Esophagus (tissue), 2 donors: Measurements from ENCODE around the gene VTI1A. TPM values are rescaled to one million over a fixed set of nuclear protein-coding genes. Genes with fewer than 3 reads are reported as not detected.

Experiments used
- H3K27ac ChIP-seq, 2 donors: one replicate each; pipeline ENCODE4 v1.5.1; 2013; ENCODE audit warnings: low read depth in 2 of 2, mild to moderate bottlenecking in 2 of 2, inconsistent platforms in 1 of 2, low read length in 1 of 2, moderate library complexity in 1 of 2
- H3K27me3 ChIP-seq, 2 donors: one replicate each; pipeline ENCODE4 v1.6.1; 2013; ENCODE audit warnings: low read length in 2 of 2, control low read depth in 1 of 2, mild to moderate bottlenecking in 1 of 2; ENCODE audit not compliant: insufficient read depth in 2 of 2, control insufficient read depth in 1 of 2
- H3K36me3 ChIP-seq, 2 donors: one replicate each; pipeline ENCODE4 v1.6.1; 2013; ENCODE audit warnings: low read length in 1 of 2; ENCODE audit not compliant: control insufficient read depth in 2 of 2, insufficient read depth in 2 of 2
- H3K4me1 ChIP-seq, 2 donors: one replicate each; pipeline ENCODE4 v1.6.1; 2013; ENCODE audit warnings: low read length in 1 of 2; ENCODE audit not compliant: control insufficient read depth in 2 of 2, insufficient read depth in 2 of 2
- H3K4me3 ChIP-seq, 2 donors: one replicate each; pipeline ENCODE4 v1.5.1; 2013; ENCODE audit warnings: low read length in 2 of 2, mild to moderate bottlenecking in 2 of 2, low read depth in 1 of 2, moderate library complexity in 1 of 2
- H3K9me3 ChIP-seq, 2 donors: one replicate each; pipeline ENCODE4 v1.6.1; 2013; ENCODE audit warnings: mild to moderate bottlenecking in 2 of 2, low read depth in 1 of 2, low read length in 1 of 2, moderate library complexity in 1 of 2; ENCODE audit not compliant: control insufficient read depth in 2 of 2, insufficient read depth in 1 of 2
- whole genome bisulfite sequencing, 2 donors: extraction: QIAGEN DNeasy Blood & Tissue Kit; methylation state at CpG; one replicate each; pipeline ENCODE4 v1.1.7; 2013; 5-methylcytosine and 5-hydroxymethylcytosine counted together
- polyA plus RNA-seq, 2 donors: library from polyadenylated mRNA; stranded (reverse); fragments of 200-250 nt; gene quantifications; one replicate each; pipeline ENCODE4 v1.2.3, GENCODE V29; 2013
- donor health status: healthy with polysubstance abuse.
- donor health status: Bipolar disorder and iron deficiency.

VTI1A gene
- polyA plus RNA-seq, 2 donors = 10.6 to 11.5 TPM

DNA sequence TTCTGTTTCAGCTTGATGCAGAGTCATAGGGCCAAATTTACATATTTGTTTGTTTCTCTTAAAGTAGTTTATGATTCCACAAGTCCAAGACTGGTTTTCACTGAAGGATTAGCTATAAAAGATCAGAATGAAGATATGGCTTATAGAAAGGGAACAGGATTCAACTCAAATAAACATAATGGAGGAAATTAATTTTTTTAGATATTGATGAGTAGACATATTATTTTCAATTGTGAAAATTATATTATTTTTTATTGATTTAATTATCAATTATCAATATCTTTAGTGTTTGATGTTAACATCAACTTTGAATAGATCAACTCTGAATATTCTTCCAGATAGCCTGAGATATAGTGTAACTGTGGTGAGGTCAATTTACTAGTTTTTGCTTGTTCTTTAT is 68.1 kb downstream of the VTI1A start:
- Histone ChIP-seq H3K4me3 (no peak overlapping the region), H3K27me3 (no peaks in the 10 kb centered on the region), H3K36me3 (no peaks in the 10 kb centered on the region), H3K9me3 (no peaks in the 10 kb centered on the region), H3K4me1 (no peaks in the 10 kb centered on the region), H3K27ac (no peak overlapping the region)

DNA sequence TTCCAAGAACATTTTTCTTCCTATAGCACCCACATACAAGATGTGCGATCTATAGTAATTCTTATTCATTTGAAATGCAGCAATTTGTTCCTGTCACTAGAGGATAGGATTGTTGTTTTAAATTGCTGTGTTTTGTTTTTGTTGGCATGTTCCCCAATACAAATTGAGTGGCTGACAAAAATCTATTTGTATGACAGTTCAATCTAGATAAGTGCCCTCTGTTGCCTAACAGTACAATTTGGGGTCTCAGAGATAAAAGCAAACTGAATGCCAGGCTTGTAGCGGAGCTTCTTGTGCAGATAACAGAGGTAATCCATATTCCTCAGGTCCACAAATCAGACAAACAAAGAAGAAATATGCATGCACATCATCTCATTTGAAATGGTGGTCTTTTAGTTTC is 68.8 kb downstream of the VTI1A start:
- no peak overlapping the region for H3K27ac ChIP-seq
- WGBS, 2 donors = 90 to 96% methylated on average over 2 of the region's 2 CpGs
- no peaks in the 10 kb centered on the region for H3K9me3 ChIP-seq
- H3K4me3 ChIP-seq = no peak overlapping the region
- no peaks in the 10 kb centered on the region for H3K27me3 ChIP-seq
- H3K36me3 ChIP-seq = no peaks in the 10 kb centered on the region
- H3K4me1 ChIP-seq = no peaks in the 10 kb centered on the region

DNA sequence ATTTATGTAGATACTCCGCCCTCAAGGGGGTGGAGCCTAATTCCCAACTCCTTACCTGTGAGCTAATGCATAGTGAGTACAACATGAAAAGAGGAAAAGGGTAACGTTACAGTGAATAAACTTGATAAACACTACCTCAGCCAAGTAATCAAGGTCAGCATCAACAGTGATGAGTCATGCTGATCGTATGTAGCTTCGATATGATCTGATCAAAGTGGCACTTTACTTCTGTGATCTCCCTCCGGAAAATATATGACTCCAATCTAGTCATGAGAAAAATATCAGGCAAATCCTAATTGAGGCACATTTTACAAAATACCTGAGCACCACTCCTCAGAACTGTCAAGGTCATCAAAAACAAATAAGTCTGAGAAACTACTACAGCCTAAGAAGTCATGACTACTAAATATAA is 70.4 kb downstream of the VTI1A start:
- Histone ChIP-seq H3K9me3 (no peaks in the 10 kb centered on the region), H3K4me1 (no peaks in the 10 kb centered on the region), H3K27ac (no peak overlapping the region), H3K4me3 (no peak overlapping the region), H3K36me3 (no peaks in the 10 kb centered on the region), H3K27me3 (no peaks in the 10 kb centered on the region)
- 61 to 73% methylated on average over 5 of the region's 5 CpGs for WGBS, 2 donors

DNA sequence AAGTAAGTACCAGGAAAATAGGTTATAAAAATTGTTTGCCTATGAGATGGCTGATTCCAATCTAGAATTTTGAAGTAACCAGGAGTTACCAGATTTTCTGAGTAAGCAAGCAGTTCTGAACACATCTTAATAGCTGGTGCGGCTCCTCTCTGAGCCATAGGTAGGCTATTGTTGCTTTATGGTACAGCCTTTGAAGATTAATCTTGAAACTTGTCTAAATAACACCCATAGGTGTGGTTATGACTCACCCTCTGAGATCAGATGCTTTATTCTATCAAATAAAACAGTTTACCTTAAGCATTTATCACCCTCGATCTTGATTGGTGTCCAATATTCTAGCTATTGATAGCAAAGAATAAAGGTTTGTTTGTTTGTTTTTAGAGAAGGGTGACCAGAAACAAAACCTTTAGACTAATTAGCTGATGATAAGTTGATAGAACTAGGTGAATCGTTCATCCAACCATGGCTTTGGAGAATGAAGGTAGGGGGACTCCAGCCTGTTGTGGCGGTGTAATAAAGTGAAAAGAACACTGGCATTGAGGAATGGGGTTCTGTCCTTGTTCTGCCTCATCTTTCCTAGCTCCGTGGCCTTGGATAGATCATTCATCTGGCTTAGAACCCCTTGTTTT is 72.2 kb downstream of the VTI1A start:
- WGBS, 2 donors = 64 to 65% methylated on average over 5 of the region's 5 CpGs
- Histone ChIP-seq H3K27ac (no peak overlapping the region), H3K27me3 (no peaks in the 10 kb centered on the region), H3K36me3 (no peaks in the 10 kb centered on the region), H3K9me3 (no peaks in the 10 kb centered on the region), H3K4me3 (no peak overlapping the region), H3K4me1 (no peaks in the 10 kb centered on the region)

DNA sequence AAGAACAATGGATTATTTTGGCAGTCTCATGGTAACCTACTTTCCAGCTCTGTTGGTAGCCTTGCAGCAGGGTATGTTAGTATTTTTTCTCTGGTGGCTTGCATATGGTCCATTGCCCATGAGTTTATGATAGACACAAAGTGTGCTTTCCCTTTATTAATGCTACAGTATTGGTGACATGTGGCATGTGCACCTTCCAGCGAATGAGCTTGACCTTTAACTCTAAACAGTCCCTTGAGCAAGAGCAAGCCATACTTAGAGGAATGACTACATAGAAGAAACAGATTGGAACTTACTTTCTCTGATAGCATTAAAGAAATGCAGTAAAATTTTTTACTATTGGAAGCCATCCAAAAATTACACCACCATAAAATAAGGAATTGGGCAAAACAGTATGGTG is 73.9 kb downstream of the VTI1A start:
- H3K4me1 ChIP-seq = no peaks in the 10 kb centered on the region
- no peaks in the 10 kb centered on the region for H3K9me3 ChIP-seq
- H3K27me3 ChIP-seq = no peaks in the 10 kb centered on the region
- H3K36me3 ChIP-seq = no peaks in the 10 kb centered on the region
- WGBS, 2 donors = 83% methylated on average over 1 of the region's 1 CpG
- H3K4me3 ChIP-seq = no peak overlapping the region
- H3K27ac ChIP-seq = no peak overlapping the region

DNA sequence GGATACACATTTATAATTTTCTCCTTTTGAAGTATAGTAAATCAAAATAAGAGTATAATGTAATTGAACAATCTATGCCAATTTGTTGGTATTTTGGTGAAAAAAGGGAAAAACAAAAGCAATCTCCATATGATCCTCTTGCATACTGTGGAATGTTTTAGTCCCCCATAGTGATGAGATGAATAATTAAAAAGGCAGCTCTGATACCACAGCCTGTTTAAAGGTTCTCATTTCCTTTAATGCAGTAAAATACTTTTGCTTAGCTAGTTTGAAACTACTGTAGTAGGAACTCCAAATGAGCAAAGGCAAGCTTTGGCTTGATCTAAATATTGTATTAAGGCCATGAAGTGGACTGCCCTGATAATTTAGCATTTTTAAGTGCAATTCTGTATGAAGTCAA is 77.6 kb downstream of the VTI1A start:
- Histone ChIP-seq H3K4me3 (no peak overlapping the region), H3K36me3 (no peaks in the 10 kb centered on the region), H3K27ac (no peak overlapping the region), H3K27me3 (no peaks in the 10 kb centered on the region), H3K9me3 (no peaks in the 10 kb centered on the region), H3K4me1 (no peaks in the 10 kb centered on the region)

DNA sequence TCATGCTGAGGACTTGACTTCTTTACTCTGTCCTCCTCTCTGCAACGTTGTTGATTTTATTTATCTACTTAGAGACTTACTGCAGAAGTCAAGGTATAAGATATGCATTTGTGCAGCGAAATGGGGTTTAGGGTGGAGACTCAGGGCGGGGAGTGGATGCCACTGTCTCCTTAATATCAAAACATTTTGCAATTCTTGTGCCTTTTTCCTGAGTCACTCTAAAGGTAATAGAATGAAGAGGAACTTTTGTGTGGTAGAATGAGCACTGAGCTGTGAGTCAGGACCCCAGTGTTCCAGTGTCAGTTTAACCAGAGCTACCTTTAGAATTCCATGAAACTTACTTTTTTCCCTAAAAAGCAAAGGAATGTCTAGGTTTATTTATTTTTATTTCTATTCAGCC is 78.2 kb downstream of the VTI1A start:
- Histone ChIP-seq H3K36me3 (no peaks in the 10 kb centered on the region), H3K27me3 (no peaks in the 10 kb centered on the region), H3K4me3 (no peak overlapping the region), H3K27ac (no peak overlapping the region), H3K9me3 (no peaks in the 10 kb centered on the region), H3K4me1 (no peaks in the 10 kb centered on the region)
- 73 to 78% methylated on average over 3 of the region's 3 CpGs for WGBS, 2 donors

DNA sequence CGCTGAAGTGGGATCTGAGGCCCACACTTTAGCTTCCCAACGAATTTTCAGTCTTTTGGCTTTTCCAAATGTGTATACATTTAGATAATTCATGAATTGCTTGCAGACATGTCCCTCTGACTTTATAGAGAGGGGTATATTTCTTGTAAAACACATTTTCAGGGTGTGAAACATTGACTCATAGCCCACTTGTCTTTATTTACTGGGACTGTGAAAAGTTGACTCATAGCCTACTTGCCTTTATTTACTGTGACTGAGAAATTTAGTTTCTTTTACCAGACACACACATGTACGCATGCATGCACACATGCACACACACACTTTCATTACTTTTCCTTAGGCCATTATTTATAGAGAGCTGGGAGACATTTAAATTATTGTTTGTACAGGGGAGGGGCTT is 79.1 kb downstream of the VTI1A start:
- Histone ChIP-seq H3K4me3 (no peak overlapping the region), H3K4me1 (no peaks in the 10 kb centered on the region), H3K27me3 (no peaks in the 10 kb centered on the region), H3K9me3 (no peaks in the 10 kb centered on the region), H3K36me3 (no peaks in the 10 kb centered on the region), H3K27ac (no peak overlapping the region)
- 76 to 86% methylated on average over 3 of the region's 3 CpGs for WGBS, 2 donors

DNA sequence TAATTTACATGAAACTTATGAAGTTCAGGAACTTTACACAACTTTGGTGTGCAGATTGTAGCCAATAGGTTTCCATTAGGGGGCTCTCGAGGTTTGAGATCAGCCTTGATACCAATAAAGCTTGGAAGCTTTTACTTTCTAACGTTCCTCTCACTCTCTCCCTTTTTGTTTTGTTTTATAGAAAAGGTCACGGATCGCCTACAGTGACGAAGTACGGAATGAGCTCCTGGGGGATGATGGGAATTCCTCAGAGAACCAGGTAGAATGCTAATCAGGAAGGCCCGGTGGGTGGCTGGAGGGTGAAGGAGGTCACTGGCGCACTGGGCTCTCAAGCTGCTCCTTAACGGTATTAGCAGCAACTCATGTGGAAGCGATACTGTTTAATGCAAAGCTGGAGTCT is 79.9 kb downstream of the VTI1A start:
- no peaks in the 10 kb centered on the region for H3K36me3 ChIP-seq
- no peaks in the 10 kb centered on the region for H3K9me3 ChIP-seq
- no peak overlapping the region for H3K4me3 ChIP-seq
- no peaks in the 10 kb centered on the region for H3K4me1 ChIP-seq
- H3K27me3 ChIP-seq = no peaks in the 10 kb centered on the region
- no peak overlapping the region for H3K27ac ChIP-seq
- WGBS, 2 donors = 75 to 78% methylated on average over 10 of the region's 10 CpGs

DNA sequence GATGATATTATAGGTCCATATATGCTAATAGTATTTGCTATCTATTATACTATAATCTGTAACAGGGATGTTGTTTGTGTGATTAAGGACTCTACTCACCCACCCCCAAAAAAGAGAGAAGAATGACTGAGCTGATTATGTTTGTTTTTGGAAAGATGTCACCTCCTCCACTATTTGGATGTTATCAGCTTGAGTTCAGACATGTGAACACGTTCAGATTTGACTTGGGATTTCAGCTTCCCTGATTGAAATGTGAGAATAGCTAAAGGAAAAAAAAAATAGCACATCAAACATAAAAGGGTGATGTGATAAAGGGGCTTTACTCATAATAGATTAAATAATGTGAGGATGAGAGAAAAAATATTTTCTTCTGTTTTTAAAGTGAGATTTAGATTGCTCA is 81.2 kb downstream of the VTI1A start:
- 63 to 73% methylated on average over 1 of the region's 1 CpG for WGBS, 2 donors
- H3K9me3 ChIP-seq = no peaks in the 10 kb centered on the region
- H3K4me1 ChIP-seq = no peaks in the 10 kb centered on the region
- no peak overlapping the region for H3K4me3 ChIP-seq
- H3K27ac ChIP-seq = no peak overlapping the region
- H3K27me3 ChIP-seq = no peaks in the 10 kb centered on the region
- H3K36me3 ChIP-seq = no peaks in the 10 kb centered on the region
